ENCODE data around the gene AQP2.

AQP2 gene

DNA sequence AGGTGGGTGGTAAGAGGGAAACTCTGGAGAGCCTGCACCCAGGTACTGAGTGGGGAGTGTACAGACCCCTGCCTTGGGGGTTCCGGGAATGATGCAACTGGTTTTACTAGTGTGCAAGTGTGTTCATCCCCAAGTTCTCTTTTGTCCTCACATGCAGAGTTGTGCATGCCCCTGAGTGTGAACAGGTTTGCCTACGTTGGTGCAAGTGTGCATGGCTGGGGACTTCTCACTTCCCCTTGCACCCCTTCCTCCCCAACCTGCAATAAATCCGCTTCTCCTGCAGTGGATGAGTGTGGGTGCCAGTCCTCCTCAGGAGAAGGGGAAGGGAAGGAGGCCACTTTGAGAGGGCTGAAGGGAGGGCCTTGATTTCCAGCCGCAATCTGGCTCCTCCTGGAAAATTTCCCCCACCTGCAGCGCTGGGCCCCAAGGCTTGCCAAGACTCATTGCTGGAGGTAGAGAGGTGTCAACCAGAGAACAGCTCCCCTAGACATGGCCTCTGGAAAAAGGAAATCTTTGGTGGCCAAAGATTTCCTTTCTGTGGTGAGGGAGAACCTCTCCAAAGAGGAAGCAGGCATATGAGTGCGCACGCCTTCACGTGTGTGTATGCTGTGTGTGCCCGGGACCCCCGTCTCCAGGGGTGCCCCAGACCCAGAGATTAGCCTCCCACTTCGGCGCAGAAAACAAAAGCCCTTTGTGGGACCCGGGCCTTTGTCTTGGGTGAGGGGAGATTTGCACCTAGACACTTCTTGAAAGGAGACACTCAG lies 5.5 kb downstream of the AQP2 start:
- DNase-seq (ENCODE audit: low read depth, low spot score), result no peak

DNA sequence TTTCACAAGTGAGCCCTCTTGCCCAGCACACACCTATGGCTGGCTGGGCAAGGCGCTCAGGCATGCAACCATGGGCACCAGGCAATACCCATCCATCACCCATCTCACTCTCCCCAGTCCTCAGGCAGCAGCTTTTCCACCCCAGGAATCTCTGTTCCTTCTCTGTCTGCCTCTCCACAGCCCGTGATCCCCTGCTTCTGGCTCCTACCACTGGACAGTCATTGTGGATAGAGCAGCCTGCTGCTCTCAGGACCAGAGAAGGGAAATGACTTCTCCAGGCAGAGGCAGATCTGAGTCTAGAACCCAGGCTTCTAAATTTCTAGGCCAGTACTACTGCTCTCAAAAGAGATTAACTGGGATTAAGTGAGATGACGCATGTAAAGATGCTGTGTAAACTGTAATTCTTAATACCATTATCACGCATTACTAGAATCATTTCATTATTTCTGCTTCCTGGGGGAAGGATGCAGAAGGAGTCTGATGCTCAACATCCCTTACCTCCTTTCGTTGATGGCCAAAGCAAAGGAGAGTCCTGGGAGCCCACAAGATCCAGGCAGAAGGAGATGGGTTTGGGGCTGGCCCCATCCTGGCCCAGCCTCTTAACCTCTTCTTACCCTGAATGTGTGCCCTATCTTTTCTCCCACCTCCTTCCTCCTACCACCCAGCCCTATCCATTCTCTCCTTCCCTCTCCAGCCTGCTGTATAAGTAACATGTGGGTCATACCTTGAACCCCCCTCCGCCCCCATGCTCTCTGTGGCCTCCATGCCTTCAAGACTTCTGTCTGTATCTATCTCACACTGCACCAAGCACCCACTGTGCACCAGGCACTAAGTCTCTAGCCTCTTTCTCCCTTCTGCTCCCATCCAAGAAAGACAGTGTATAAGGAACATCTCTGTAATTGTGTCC lies 6.4 kb downstream of the AQP2 start:
- DNase-seq (ENCODE audit: low read depth, low spot score), result no peak

DNA sequence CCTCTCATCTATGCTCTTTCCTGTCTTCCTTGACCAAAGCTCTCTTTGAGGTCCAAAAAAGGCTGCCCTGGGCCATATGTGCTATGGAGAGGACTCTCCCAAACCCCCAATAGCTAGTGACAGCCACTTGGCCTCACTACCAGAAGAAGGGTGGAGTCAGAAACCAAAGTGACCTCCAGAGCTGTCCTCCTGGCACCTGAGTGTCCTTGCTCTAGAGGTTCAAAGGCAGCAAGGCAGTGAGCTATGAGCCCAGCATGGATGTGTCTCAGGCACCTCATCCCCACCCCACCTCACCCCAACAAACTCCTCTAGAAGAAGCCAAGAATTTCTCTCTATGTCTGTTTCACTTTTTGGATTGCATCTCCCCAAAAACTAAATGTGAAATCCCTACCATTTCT lies 7.0 kb downstream of the AQP2 start:
- no peak for DNase-seq (ENCODE audit: low read depth, low spot score)

DNA sequence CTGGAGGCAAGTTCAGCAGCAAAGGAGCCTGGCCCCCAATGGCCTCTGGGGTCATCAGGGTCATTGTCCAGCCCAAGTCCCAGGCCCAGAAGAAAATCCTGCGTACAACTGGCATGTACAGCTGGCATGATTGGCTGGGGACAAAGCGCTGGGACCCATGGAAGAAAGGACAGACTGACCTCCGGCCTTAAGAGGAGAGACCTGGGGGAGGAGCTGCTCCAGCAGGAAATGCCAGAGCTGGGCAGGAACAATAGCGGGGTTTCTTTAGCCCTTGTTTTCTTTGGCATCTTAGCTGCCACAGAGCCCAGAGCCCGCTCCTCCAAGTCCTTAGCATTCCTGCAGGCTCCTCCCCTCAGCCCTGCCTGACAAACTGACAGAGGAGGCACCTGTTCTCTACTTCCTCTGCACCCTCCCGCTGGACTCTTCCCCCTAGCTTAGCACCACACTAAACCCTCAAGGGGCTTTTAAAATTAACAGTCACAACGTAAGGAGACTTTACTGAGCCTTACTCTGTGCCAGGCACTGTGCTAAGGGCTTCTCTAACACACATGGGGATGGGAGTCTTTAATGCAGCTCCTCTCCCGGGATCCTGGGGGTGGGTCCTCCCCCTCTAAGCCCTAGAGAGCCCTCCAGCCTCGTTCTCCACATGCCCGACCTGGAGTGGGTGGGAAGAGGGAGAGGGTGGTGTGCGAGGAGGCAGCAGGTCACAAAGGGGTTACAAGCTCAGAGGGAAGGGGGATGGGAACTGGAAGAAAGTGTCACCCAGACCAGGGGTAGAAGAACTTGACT lies 9.3 kb downstream of the AQP2 start:
- no peak for DNase-seq (ENCODE audit: low read depth, low spot score)

DNA sequence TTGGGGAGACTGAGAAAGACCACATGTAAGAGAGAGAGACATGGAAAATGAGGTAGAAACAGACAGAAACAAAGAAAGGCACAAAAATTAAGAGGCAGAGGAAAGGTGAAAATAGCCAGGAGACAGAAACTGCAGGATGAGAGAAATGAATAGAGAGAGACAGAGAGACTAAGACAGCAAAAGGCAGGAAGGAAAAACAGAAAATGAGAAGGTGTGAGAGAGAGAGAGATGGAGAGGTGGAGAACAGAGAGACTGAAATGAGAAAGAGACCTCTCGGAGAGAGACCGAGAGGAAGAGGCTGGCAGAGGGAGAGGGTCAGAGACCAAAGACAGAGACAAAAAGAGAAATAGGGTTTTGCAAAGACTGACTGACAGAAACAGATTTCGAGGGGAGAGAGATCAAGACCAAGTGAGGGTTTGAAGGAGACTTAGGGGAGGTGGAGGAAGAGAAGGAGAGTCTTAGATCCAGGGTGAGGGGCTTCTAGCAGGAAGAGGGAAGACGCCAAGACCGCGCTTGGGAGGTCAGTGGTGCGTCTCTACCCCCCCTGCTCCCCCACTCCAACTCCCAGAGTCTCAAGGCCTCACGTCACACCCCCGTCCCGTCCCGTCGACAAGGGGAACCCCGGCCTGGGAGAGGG lies 10.1 kb downstream of the AQP2 start:
- DNase-seq (ENCODE audit: low read depth, low spot score), result no peak

DNA sequence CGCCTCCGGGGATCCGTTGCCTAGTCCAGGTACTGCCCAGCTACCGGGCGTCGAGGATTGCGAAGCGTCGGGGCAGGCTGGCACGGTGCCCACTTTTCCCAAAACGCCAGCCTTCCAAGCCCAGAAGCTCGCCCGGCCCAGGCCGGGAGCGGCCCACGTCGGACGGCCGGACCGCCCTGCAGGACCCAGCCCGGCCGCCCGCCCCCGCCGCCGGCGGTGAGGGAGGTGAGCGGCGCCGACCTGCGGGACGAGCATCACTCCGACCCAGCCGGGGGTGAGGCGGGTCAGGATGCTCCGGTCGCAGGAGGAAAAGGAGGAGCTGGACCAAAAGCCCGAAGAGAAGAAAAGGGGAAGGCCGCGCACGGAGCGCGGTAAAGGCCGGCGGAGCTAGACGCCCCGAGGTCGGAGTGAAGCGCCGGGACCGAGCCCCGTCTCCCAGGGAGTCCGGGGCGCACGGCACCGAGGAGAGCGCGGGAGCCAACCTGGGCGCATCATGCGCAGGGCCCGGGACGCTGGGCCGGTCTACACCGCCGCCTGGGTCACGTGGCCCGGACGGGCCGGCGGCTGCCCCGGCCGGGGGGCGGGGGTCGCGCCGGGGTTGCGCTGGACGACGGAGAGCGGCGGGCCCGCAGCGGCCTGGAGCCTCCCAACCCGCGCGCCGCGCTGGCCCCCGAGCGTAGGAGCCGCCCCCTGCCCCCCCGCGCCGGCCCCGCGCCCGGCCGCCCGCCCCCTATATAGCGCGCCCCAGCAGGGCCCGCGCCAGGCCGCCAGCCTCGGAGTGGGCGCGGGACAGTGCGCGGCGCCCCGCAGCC lies 10.8 kb downstream of the AQP2 start, which contains the start of gene AQP5:
Gene AQP5 (plus strand): TSS at position 762 of the 812 bp plus-strand sequence. CDS start 146 bp downstream, outside the sequence.
- DNase-seq (ENCODE audit: low read depth, low spot score), result no peak

DNA sequence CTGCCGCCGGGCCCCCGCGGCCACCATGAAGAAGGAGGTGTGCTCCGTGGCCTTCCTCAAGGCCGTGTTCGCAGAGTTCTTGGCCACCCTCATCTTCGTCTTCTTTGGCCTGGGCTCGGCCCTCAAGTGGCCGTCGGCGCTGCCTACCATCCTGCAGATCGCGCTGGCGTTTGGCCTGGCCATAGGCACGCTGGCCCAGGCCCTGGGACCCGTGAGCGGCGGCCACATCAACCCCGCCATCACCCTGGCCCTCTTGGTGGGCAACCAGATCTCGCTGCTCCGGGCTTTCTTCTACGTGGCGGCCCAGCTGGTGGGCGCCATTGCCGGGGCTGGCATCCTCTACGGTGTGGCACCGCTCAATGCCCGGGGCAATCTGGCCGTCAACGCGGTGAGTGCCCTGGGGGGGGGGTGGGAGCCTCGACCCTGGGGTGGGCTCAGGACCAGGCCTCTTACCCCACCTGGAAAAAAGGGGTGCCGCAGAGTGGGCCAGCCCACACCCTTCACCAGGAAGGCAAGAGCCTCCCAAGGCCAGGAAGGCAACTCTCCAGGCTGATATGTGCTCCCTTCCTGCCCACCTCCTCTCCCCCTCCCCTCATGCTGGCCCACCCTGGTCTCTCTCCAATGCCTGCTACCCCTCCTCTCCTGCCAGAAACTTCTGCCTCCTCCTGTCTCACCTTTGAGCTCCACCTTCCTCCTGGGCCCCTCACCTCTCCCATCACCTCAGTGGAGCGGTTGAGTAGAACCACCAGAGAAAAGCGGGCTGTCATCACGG lies 11.6 kb downstream of the AQP2 start:
- no peak for DNase-seq (ENCODE audit: low read depth, low spot score)

DNA sequence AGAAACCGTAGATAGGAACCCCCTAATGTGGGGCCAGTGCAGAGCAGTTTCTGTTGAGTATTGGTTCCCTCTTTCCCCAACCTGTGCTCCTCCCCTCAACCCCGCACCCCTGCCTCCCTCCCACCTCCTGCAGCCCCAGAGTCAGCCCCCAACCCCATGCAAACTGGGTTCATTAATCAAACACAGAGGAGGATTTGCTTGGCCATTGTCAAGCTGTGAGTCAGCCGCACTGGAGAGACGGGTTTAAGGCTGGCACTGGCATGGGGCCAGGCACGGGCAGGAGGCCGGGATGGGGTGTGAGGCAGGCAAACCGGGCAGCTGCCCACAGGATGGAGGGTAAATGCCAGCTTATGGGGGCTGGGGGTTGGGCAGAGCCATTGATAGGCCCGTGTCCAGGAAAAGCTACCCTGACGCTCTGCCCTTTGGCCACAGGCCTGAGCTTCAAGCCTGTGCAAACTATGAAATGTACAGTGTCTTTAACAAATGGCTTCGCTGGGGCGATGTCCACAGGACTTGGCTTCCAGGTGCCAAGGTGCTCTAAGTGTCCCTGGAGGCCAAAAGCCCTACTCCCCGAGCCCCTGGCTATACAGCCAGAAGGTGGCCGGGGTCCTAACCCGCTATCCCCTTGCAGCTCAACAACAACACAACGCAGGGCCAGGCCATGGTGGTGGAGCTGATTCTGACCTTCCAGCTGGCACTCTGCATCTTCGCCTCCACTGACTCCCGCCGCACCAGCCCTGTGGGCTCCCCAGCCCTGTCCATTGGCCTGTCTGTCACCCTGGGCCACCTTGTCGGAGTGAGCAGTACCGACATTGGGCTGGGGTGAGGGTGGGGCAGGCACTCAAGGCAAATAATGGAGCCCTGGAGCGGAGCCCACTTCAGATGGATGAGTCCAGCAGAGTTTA lies 12.6 kb downstream of the AQP2 start:
- DNase-seq (ENCODE audit: low read depth, low spot score), result no peak

DNA sequence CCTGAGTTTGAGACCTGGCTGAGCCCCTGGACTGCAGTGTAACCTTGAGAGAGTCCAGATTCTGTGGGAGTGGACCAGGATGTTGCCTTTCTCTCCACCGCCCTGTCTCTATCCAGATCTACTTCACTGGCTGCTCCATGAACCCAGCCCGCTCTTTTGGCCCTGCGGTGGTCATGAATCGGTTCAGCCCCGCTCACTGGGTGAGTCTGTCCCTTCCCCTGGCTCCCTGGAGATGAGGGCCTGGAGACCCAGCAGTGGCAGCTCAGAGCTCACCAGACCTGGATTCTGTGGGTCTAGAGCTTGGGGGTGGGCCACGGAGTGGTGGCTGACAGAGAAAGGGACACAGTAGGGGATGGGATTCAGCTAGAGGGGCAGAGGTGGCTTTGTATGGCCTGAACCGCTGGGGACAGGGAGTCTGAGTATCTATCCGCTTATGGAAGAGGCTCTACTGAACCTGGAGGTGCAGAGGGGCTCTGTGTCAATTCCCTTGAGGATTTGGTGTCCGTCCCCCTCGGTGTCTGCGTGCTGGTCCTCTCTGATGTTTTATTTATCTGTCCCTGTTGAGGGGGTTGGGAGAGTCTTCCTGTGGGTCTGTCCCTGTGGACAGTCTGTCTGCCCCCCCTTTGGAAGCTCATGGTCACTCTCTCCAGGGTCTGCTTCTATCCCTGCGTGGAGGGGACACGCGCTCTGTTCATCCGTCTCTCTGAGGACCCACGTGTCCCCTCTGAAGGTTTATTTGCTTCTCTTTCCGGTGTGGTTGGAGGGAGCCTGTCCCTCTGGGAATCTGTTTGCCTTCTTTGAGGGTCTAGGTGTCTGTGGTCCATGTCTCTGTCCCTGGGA lies 13.7 kb downstream of the AQP2 start:
- DNase-seq (ENCODE audit: low read depth, low spot score), result no peak

DNA sequence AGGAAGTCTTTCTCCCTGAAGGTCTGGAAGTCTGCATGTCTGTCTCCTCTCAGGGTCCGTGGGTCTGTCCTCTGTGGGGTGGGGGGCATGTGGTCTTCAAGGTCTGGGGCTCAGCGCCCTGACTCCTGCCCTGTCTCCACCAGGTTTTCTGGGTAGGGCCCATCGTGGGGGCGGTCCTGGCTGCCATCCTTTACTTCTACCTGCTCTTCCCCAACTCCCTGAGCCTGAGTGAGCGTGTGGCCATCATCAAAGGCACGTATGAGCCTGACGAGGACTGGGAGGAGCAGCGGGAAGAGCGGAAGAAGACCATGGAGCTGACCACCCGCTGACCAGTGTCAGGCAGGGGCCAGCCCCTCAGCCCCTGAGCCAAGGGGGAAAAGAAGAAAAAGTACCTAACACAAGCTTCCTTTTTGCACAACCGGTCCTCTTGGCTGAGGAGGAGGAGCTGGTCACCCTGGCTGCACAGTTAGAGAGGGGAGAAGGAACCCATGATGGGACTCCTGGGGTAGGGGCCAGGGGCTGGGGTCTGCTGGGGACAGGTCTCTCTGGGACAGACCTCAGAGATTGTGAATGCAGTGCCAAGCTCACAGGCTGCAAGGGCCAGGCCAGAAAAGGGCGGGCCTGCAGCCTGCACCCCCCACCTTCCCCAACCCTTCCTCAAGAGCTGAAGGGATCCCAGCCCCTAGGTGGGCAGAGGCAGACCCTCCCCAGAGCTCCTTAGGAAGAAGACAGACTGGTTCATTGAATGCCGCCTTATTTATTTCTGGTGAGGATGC lies 14.5 kb downstream of the AQP2 start:
- no peak for DNase-seq (ENCODE audit: low read depth, low spot score)

DNA sequence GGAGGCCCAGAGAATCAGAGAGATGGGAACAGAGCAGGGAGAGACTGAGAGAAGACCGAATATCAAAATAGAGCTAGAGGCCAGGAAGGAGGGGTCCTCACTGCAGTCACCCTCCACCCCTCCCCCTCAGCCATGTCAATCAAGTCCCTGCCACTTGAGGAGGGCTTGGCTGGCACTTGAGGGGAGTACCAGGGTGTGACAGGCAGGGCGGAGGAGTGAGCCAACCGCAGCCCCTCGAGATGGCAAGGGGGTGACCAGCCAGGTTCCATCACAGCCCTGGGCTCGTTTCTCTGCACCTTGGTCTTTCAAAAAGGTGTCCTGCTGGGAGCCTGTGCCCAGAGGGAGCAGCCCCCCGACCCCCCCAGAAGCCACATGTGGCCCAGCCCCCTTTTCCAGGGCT lies 15.3 kb downstream of the AQP2 start:
- DNase-seq (ENCODE audit: low read depth, low spot score), result no peak

DNA sequence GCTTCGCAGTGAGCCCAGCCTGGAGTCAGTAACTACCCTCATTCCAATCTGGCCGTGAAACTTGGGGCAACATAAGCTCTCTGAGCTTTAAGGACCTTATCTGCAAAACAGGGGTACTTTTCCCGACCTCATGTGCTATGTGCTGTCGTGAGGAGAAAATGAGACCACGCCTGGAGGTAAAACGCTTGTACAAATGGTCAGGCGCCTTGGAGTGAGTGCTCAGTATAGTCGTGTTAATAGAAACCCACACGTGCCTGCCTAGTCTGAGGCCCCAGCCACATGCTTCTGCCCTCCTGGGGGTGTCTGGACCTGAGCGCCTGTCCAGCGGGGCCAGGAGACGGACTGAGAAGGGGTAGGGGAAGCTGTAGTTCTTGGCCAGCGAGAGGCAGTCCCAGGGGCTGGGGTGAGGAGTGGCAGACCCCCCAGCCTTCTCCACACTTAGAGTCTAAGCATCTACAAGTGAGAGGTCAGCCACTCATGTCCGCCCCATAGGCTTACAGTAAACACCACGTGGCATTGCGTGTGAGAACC lies 16.0 kb downstream of the AQP2 start:
- no peak for DNase-seq (ENCODE audit: low read depth, low spot score)

DNA sequence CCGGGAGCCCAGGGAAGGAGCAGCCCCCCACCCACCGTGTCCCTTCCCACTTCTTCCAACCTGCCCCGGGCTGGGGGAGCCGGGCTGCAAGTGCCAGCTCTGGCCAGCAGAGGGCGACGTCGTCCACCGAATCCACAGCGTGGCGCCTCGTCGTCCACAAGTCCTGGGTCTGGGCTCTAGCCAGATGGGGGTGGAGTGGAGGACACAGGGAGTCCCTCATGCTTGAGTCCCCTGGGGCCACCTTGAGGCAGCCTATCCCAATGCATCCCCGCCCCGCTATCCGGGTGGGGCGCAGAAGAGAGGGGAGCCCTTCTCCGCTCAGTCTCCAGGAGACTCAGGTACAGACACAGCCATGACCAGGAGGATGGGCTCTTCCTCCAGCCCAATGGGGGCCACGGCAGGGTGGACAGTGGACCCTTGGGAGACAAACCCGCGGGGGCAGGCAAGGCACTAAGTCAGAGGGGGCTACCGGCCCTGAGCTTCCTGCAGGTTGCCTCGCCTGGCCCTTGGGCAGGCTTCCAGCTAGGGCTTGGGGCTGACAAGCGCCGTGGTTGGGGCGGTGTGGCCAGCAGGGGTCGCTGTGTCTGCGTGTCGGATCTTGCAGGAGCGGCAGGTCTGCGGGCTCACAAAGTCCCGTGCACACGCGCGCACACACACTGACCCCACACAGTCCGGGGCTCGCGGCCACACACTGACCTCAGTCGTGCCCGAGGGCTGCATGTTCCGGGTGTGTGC lies 16.7 kb downstream of the AQP2 start:
- peak; percentile 88 for DNase-seq (ENCODE audit: low read depth, low spot score)

DNA sequence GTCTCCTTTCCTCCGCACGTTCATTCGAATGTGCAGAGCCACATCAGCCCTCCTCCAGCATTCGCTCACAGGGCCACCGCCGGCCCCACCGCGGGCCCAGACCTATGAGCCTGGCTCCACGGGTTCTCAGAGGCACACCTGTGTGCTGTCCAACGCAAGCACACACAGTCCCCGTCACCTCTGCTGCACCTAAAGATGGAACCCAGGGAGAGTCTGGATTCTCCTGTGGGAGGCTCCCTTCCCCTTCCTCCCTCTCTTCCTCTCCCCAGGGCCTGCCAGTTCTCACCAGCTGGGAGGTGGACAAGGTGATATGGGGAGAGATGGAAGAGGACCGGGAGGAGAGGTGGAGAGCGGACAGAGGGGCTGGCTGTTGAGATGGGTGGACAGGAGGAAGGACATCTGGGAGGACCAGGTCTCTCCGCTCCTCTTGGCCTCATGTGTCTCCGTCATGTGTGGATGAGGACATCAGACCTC lies 17.3 kb downstream of the AQP2 start:
- DNase-seq (ENCODE audit: low read depth, low spot score), result no peak

DNA sequence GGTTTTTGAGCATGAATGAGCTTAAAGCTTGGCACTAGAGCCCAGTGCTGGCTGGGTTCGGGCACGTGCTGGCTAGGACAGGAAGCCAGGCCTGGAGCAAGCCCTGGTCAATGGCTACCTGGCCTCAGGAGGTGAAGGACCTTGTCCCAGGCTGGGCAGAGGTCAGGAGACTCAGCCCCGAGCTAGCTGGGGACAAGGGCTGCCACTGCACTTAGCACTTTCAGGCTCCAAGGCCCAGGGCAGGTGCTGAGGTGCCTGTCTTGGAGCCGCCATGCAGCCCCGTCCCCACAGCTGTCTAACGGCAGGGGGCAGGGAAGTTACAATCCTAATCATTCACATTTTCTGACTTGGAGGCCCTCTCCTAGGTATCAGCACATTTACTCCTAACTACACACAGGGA lies 17.9 kb downstream of the AQP2 start:
- no peak for DNase-seq (ENCODE audit: low read depth, low spot score)

DNA sequence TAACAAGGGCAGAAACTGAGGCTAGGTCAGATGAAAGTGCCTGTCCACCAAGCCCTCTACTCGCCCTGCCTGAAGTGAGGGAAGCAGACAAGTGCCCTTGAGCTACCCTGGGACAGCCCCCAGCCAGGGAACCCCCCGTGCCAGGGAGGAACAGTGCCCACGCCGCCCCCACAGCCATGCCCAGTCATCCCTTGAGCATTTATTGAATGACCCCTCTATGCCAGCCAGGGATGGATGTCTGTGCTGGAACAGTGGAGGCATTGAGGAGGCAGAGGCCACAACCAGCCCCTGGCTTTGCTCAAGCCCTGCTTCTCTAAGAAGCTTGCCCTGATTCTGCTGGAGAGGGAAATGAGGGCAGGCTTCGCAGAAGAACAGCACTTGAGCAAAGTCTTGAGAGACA lies 18.5 kb downstream of the AQP2 start:
- DNase-seq (ENCODE audit: low read depth, low spot score), result no peak
